NT2/D1 (cell line): ENCODE measurements around the gene SCFD1.
"Not testable (repeated sequence)": the region's sequence is repeated elsewhere in the genome, so short reads cannot be mapped to it uniquely, and the experiment has no call there.

ENCODE experiments used
- DNase-seq: peaks from one replicate; pipeline ENCODE4 v3.0.0-alpha.2; 2011; ENCODE audit warnings: low read depth, low spot score
- H3K27me3 ChIP-seq: 2 replicates; pipeline ENCODE4 v1.6.0; 2011; ENCODE audit warnings: mild to moderate bottlenecking; ENCODE audit not compliant: insufficient read length, insufficient read depth
- H3K36me3 ChIP-seq: 2 replicates; pipeline ENCODE4 v1.6.1; 2011; ENCODE audit warnings: mild to moderate bottlenecking, low read length, mixed read lengths; ENCODE audit not compliant: insufficient read depth, insufficient read length
- H3K4me1 ChIP-seq: 2 replicates; pipeline ENCODE4 v1.5.1; 2011; ENCODE audit not compliant: insufficient read depth, insufficient read length
- H3K4me3 ChIP-seq: 2 replicates; pipeline ENCODE4 v1.5.1; 2011; ENCODE audit warnings: low read depth; ENCODE audit not compliant: insufficient read length
- H3K9ac ChIP-seq: 2 replicates; pipeline ENCODE4 v1.6.0; 2011; ENCODE audit warnings: low read depth; ENCODE audit not compliant: insufficient read length
- H3K9me3 ChIP-seq: 2 replicates; pipeline ENCODE4 v1.5.1; 2011; ENCODE audit warnings: mild to moderate bottlenecking, low read length; ENCODE audit not compliant: insufficient read depth
- SUZ12 ChIP-seq: IDR thresholded peaks from 2 replicates; pipeline ENCODE4 v1.6.1; 2011; ENCODE audit not compliant: insufficient read length, insufficient read depth; ENCODE audit errors: extremely low read depth
- YY1 ChIP-seq: IDR thresholded peaks from 2 replicates; pipeline ENCODE4 v1.6.1; 2011; ENCODE audit not compliant: insufficient read length, insufficient read depth
- ZNF274 ChIP-seq: IDR thresholded peaks from 2 replicates; pipeline ENCODE4 v1.6.1; 2011; ENCODE audit warnings: mild to moderate bottlenecking, low read depth, low read length

Gene SCFD1

GRCh38 chr14:30614155-30614554 lies 8.0 kb upstream of the SCFD1 start:
- Histone ChIP-seq H3K27me3 (no peaks in the 10 kb centered on the region), H3K4me3 (no peak overlapping the region), H3K9ac (no peak overlapping the region), H3K9me3 (no peaks in the 10 kb centered on the region), H3K4me1 (no peaks in the 10 kb centered on the region), H3K36me3 (peaks cover 25% of the 10 kb centered on the region)
- no peak for DNase-seq
- no peak for TF ChIP-seq SUZ12
- TF ChIP-seq YY1: no peak
- TF ChIP-seq ZNF274: no peak

GRCh38 chr14:30620178-30620577 lies 1.9 kb upstream of the SCFD1 start:
- TF ChIP-seq YY1: no peak
- TF ChIP-seq SUZ12: no peak
- TF ChIP-seq ZNF274: no peak
- Histone ChIP-seq H3K9me3 (no peaks in the 10 kb centered on the region), H3K27me3 (no peaks in the 10 kb centered on the region), H3K9ac (no peak overlapping the region), H3K4me3 (no peak overlapping the region), H3K4me1 (no peaks in the 10 kb centered on the region), H3K36me3 (peaks cover 19% of the 10 kb centered on the region)
- DNase-seq: no peak

GRCh38 chr14:30621354-30621939 lies 672 bp upstream of the SCFD1 start:
- Histone ChIP-seq H3K27me3 (no peaks in the 10 kb centered on the region), H3K4me3 (peak overlapping the region; percentile 88), H3K4me1 (no peaks in the 10 kb centered on the region), H3K9me3 (no peaks in the 10 kb centered on the region), H3K36me3 (peaks cover 18% of the 10 kb centered on the region), H3K9ac (peak overlapping the region; percentile 97)
- no peak for DNase-seq
- TF ChIP-seq YY1 (no peak), SUZ12 (no peak), ZNF274 (no peak)

GRCh38 chr14:30623412-30624131 lies 1.5 kb downstream of the SCFD1 start:
- peak overlapping the region; percentile 97 for H3K9ac ChIP-seq
- H3K4me3 ChIP-seq: peak overlapping the region; percentile 88
- H3K36me3 ChIP-seq: peaks cover 21% of the 10 kb centered on the region
- TF ChIP-seq SUZ12 (no peak), YY1 (no peak), ZNF274 (no peak)
- no peaks in the 10 kb centered on the region for H3K4me1 ChIP-seq
- H3K27me3 ChIP-seq: no peaks in the 10 kb centered on the region
- DNase-seq: no peak
- no peaks in the 10 kb centered on the region for H3K9me3 ChIP-seq

GRCh38 chr14:30624132-30624423 lies 2.0 kb downstream of the SCFD1 start:
- TF ChIP-seq SUZ12: no peak
- TF ChIP-seq YY1: no peak
- TF ChIP-seq ZNF274: no peak
- Histone ChIP-seq H3K9ac (no peak overlapping the region), H3K4me3 (no peak overlapping the region)

GRCh38 chr14:30625533-30625932 lies 3.4 kb downstream of the SCFD1 start:
- H3K4me3 ChIP-seq: no peak overlapping the region
- H3K9me3 ChIP-seq: no peaks in the 10 kb centered on the region
- no peak for TF ChIP-seq SUZ12
- H3K4me1 ChIP-seq: no peaks in the 10 kb centered on the region
- no peaks in the 10 kb centered on the region for H3K27me3 ChIP-seq
- peaks cover 24% of the 10 kb centered on the region for H3K36me3 ChIP-seq
- H3K9ac ChIP-seq: no peak overlapping the region
- no peak for DNase-seq

More at GRCh38 chr14:30624132-30624423, 2.0 kb downstream of the SCFD1 start:
- no peaks in the 10 kb centered on the region for H3K9me3 ChIP-seq
- no peak for DNase-seq
- H3K4me1 ChIP-seq: no peaks in the 10 kb centered on the region
- peaks cover 21% of the 10 kb centered on the region for H3K36me3 ChIP-seq
- H3K27me3 ChIP-seq: no peaks in the 10 kb centered on the region

GRCh38 chr14:30629432-30629831 lies 7.3 kb downstream of the SCFD1 start:
- not testable (repeated sequence) for H3K9ac ChIP-seq, H3K9me3 ChIP-seq, H3K27me3 ChIP-seq, H3K4me3 ChIP-seq, H3K4me1 ChIP-seq, DNase-seq
- H3K36me3 ChIP-seq: peaks cover 46% of the 10 kb centered on the region
